K562 (cell line): ENCODE data around the gene TAS2R31.

ENCODE experiments used
- BMI1 ChIP-seq: fragments of 150-350 bp; IDR thresholded peaks from 2 replicates; pipeline ENCODE4 v1.6.1; 2014; ENCODE audit warnings: low read length
- CBX3 ChIP-seq, 2 experiments: IDR thresholded peaks; 1 replicate in 1 of 2; 2 replicates in 1 of 2; pipeline ENCODE4 v1.6.1; 2012; ENCODE audit warnings: inconsistent platforms in 2 of 2, low read length in 2 of 2, borderline replicate concordance in 1 of 2, control low read depth in 1 of 2
- ETV5 ChIP-seq: sonication (generic); formaldehyde crosslinking; IDR thresholded peaks from 2 replicates; pipeline ENCODE4 v1.4.0; 2020; ENCODE audit warnings: low read depth, mild to moderate bottlenecking, missing genetic modification reagents
- EZH2 ChIP-seq: IDR thresholded peaks from 2 replicates; pipeline ENCODE4 v1.6.1; 2012; ENCODE audit warnings: low read depth, mild to moderate bottlenecking, inconsistent platforms, low read length, borderline replicate concordance
- HDGF ChIP-seq: fragments of 450-650 bp; IDR thresholded peaks from 2 replicates; pipeline ENCODE4 v1.6.1; 2016
- HMG20B ChIP-seq: fragments of 250-450 bp; sonication (Bioruptor Pico); IDR thresholded peaks from 2 replicates; pipeline ENCODE4 v1.5.0; 2021; ENCODE audit warnings: mild to moderate bottlenecking
- HNRNPH1 ChIP-seq: fragments of 200-400 bp; formaldehyde crosslinking; optimal IDR thresholded peaks from 2 replicates; pipeline ENCODE3; 2017; ENCODE audit warnings: low read depth, mild to moderate bottlenecking, low read length, moderate library complexity
- NR2F6 ChIP-seq: fragments of 450-650 bp; formaldehyde crosslinking; IDR thresholded peaks from 2 replicates; pipeline ENCODE4 v1.4.0; 2020; ENCODE audit warnings: mild to moderate bottlenecking
- POLR2AphosphoS5 ChIP-seq: IDR thresholded peaks from 2 replicates; pipeline ENCODE4 v1.6.1; 2011; ENCODE audit warnings: mild to moderate bottlenecking, low read depth, low read length, moderate library complexity; ENCODE audit not compliant: control insufficient read depth, insufficient read depth
- TBP ChIP-seq: optimal IDR thresholded peaks from 2 replicates; pipeline ENCODE3; 2011; ENCODE audit warnings: low read depth, low read length, improper control_type of control experiment
- TCF3 ChIP-seq: sonication (generic); formaldehyde crosslinking; IDR thresholded peaks from 2 replicates; pipeline ENCODE4 v1.4.0; 2020; ENCODE audit warnings: mild to moderate bottlenecking, missing genetic modification reagents
- ZNF274 ChIP-seq: IDR thresholded peaks from 2 replicates; pipeline ENCODE4 v1.6.1; 2011; ENCODE audit warnings: low read depth, mild to moderate bottlenecking, low read length, moderate library complexity, borderline replicate concordance

DNA sequence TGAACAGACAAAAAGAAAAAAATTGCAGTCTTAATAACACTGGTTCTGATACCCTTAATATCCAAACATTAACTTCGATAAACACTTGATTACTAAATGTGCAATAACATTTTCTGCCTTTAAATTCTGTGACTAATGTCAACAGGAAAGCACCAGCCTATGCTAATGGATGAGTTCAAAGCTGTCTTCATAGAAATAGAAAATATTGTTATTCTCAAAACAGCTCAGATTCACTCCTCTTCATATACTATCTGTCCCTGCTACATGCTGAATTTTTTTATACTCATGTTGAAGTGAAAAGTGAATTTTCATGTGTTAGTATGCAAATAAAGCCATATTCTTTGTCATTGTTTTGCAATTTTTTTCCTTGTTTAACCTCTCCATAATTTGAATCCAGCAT is 47.0 kb upstream of the TAS2R31 start:
- no peak for TF ChIP-seq POLR2AphosphoS5
- TF ChIP-seq EZH2 = no peak
- no peak for TF ChIP-seq CBX3 (IDR thresholded peaks at IDR 0.05; ENCODE audit: borderline replicate concordance in 1 of 2, low read length in 2 of 2)
- no peak for TF ChIP-seq HNRNPH1
- no peak for TF ChIP-seq ZNF274
- no peak for TF ChIP-seq ETV5
- TF ChIP-seq HDGF = no peak
- TF ChIP-seq BMI1 = no peak
- no peak for TF ChIP-seq TCF3 (CRISPR knock-in tag)
- TF ChIP-seq NR2F6 (CRISPR knock-in tag) = no peak
- no peak for TF ChIP-seq TBP
- no peak for TF ChIP-seq HMG20B (CRISPR knock-in tag)
